ENCODE measurements around the gene NRP1. TPM values are rescaled to one million over a fixed set of nuclear protein-coding genes. Genes with fewer than 3 reads are reported as not detected.

The NRP1 gene
- total RNA-seq, 1 donor from 2014 or later, result 16.1 TPM

DNA sequence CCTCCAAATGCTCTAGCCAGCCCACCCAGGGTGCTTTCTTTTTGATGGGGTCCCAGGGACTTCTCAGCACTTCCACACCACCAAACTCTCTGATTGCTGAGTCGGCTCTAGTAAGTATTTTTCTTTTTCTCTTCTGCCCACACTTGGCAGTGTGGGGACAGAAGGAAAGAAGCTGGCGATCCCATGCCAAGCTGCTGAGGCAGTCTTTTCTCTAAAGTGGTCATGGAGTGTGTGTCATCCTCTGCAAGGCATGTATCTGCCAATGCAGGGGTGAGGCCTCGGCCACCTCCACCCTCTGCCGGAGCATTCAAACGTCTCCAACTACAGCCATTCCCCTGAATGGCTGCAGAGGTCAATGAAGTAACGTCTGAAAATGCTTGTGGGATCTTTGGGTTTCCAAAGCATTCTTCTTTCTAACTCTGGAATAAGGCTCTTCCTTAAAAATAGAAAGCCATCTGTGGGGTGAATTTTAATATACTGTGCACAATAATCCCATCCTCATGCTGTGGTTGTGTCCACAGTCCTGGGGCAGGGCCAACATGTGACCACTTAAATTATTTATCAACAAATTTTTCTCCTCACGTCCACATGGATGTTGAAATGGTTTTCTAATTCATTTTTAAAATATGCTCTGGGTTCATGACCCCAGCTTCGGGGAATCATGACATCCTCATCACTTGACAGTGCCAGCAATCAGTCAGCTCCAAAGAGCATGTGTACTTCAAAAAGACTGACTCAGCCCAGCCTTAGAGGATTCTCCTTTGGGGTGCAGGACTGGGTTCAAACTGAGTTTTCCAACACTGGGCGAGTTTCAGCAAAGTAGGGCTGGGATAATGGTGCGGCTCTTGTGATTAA lies 205.1 kb downstream of the NRP1 start:
- Mint-ChIP-seq H3K9me3 (no peaks in the 10 kb centered on the region), H3K4me3 (no peak overlapping the region), H3K4me1 (peaks cover 26% of the 10 kb centered on the region), H3K27ac (ENCODE audit: unreplicated experiment) (no peak overlapping the region), H3K27me3 (ENCODE audit: low read depth) (no peaks in the 10 kb centered on the region), H3K36me3 (ENCODE audit: low read depth) (no peaks in the 10 kb centered on the region)
- DNase-seq (ENCODE audit: low read depth, low spot score), result no peak
- TF ChIP-seq, protein P1, sequence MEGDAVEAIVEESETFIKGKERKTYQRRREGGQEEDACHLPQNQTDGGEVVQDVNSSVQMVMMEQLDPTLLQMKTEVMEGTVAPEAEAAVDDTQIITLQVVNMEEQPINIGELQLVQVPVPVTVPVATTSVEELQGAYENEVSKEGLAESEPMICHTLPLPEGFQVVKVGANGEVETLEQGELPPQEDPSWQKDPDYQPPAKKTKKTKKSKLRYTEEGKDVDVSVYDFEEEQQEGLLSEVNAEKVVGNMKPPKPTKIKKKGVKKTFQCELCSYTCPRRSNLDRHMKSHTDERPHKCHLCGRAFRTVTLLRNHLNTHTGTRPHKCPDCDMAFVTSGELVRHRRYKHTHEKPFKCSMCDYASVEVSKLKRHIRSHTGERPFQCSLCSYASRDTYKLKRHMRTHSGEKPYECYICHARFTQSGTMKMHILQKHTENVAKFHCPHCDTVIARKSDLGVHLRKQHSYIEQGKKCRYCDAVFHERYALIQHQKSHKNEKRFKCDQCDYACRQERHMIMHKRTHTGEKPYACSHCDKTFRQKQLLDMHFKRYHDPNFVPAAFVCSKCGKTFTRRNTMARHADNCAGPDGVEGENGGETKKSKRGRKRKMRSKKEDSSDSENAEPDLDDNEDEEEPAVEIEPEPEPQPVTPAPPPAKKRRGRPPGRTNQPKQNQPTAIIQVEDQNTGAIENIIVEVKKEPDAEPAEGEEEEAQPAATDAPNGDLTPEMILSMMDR (conservative IDR thresholded peaks at IDR 0.05), result no peak

DNA sequence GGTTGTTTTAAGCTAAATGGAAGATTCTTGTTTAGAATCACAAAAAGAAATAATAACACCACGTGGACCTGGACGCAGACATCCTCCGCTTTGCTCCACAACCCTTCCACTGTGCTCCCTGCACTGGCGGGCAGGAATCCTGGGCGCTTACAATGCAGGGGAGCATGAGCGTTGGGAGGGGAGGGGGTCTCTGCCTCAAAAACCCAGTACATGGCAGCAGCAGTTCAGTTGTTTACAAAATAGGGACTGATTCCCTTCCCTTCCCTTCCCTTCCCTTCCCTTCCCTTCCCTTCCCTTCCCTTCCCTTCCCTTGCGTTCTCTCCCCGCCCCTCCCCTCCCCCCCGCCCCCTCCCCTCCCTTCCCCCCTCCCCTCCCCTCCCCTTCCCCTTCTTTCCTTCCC lies 206.8 kb downstream of the NRP1 start:
- H3K27ac Mint-ChIP-seq (ENCODE audit: unreplicated experiment), result no peak overlapping the region
- H3K4me3 Mint-ChIP-seq, result no peak overlapping the region
- no peaks in the 10 kb centered on the region for H3K36me3 Mint-ChIP-seq (ENCODE audit: low read depth)
- TF ChIP-seq, protein P1 (conservative IDR thresholded peaks at IDR 0.05), result no peak
- H3K4me1 Mint-ChIP-seq, result peaks cover 26% of the 10 kb centered on the region
- no peaks in the 10 kb centered on the region for H3K9me3 Mint-ChIP-seq
- no peak for DNase-seq (ENCODE audit: low read depth, low spot score)
- no peaks in the 10 kb centered on the region for H3K27me3 Mint-ChIP-seq (ENCODE audit: low read depth)

Data from neural crest cell (in vitro differentiated cells).